Esophagus muscularis mucosa (tissue), 3 donors: ENCODE results near the gene CES2.
"Not testable (repeated sequence)": the region's sequence is repeated elsewhere in the genome, so short reads cannot be mapped to it uniquely, and the experiment has no call there.

Experiments used
- EP300 ChIP-seq: sonication (generic); formaldehyde crosslinking; IDR thresholded peaks from one replicate; pipeline ENCODE4 v1.6.1; 2017; ENCODE audit warnings: antibody characterized with exemption
- TF ChIP-seq, protein P1 (sequence below), 3 experiments: fragments of 200-600 bp in 2 of 3; fragments of 450-650 bp in 1 of 3; sonication (generic) in 2 of 3; IDR thresholded peaks; one replicate each; pipeline ENCODE4 v1.5.1; 2017 to 2019; ENCODE audit warnings: antibody characterized with exemption in 3 of 3, mild to moderate bottlenecking in 2 of 3, moderate library complexity in 1 of 3

DNA sequence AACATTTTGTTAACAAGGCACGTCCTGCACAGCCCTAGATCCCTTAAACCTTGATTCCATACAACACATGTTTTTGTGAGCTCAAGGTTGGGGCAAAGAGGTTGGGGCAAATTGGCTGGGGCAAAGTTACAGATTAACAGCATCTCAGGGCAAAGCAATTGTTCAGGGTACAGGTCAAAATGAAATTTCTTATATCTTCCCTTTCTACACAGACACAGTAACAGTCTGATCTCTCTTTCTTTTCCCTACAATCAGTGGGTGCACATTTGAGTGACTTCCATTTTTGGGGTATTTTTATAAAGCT is 20.8 kb downstream of the CES2 start:
- TF ChIP-seq, protein P1, sequence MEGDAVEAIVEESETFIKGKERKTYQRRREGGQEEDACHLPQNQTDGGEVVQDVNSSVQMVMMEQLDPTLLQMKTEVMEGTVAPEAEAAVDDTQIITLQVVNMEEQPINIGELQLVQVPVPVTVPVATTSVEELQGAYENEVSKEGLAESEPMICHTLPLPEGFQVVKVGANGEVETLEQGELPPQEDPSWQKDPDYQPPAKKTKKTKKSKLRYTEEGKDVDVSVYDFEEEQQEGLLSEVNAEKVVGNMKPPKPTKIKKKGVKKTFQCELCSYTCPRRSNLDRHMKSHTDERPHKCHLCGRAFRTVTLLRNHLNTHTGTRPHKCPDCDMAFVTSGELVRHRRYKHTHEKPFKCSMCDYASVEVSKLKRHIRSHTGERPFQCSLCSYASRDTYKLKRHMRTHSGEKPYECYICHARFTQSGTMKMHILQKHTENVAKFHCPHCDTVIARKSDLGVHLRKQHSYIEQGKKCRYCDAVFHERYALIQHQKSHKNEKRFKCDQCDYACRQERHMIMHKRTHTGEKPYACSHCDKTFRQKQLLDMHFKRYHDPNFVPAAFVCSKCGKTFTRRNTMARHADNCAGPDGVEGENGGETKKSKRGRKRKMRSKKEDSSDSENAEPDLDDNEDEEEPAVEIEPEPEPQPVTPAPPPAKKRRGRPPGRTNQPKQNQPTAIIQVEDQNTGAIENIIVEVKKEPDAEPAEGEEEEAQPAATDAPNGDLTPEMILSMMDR (IDR thresholded peaks at IDR 0.05): not testable (repeated sequence)
- not testable (repeated sequence) for TF ChIP-seq EP300
